Aorta (tissue), 5 donors: ENCODE results near the gene SPDYE2. TPM values are rescaled to one million over a fixed set of nuclear protein-coding genes. Genes with fewer than 3 reads are reported as not detected.
"Not testable (repeated sequence)": the region's sequence is repeated elsewhere in the genome, so short reads cannot be mapped to it uniquely, and the experiment has no call there.

Experiments used
- ATAC-seq: fragments of 200-7000 bp; cut with Tn5 transposase; one replicate; pipeline ENCODE4 v1.9.1; 2022; ENCODE audit warnings: moderate library complexity; ENCODE audit not compliant: low FRiP score
- DNase-seq, 2 donors: peaks; one replicate each; pipeline ENCODE4 v3.0.0-alpha.2; 2020
- H3K27ac ChIP-seq, 2 donors: one replicate each; pipeline ENCODE4 v1.5.1; 2013; ENCODE audit warnings: low read length in 2 of 2, mild to moderate bottlenecking in 2 of 2, moderate library complexity in 2 of 2, control low read depth in 1 of 2, inconsistent platforms in 1 of 2, low read depth in 1 of 2
- H3K27me3 ChIP-seq, 2 donors: one replicate each; pipeline ENCODE4 v1.6.1; 2013; ENCODE audit warnings: control low read depth in 1 of 2, low read length in 1 of 2, mild to moderate bottlenecking in 1 of 2, moderate library complexity in 1 of 2; ENCODE audit not compliant: insufficient read depth in 2 of 2, control insufficient read depth in 1 of 2
- H3K36me3 ChIP-seq, 2 donors: one replicate each; pipeline ENCODE4 v1.6.1; 2013; ENCODE audit warnings: control low read depth in 1 of 2, low read length in 1 of 2, mild to moderate bottlenecking in 1 of 2; ENCODE audit not compliant: insufficient read depth in 2 of 2, control insufficient read depth in 1 of 2
- H3K4me1 ChIP-seq, 2 donors: one replicate each; pipeline ENCODE4 v1.6.1; 2013; ENCODE audit warnings: low read length in 2 of 2, control low read depth in 1 of 2, mild to moderate bottlenecking in 1 of 2, moderate library complexity in 1 of 2; ENCODE audit not compliant: insufficient read depth in 2 of 2, control insufficient read depth in 1 of 2
- H3K4me3 ChIP-seq, 2 donors: one replicate each; pipeline ENCODE4 v1.5.1; 2013; ENCODE audit warnings: low read length in 2 of 2, control low read depth in 1 of 2, mild to moderate bottlenecking in 1 of 2
- H3K9me3 ChIP-seq: one replicate; pipeline ENCODE4 v1.6.1; 2013; ENCODE audit warnings: mild to moderate bottlenecking, low read length; ENCODE audit not compliant: control insufficient read depth
- WGBS, 2 donors: extraction: QIAGEN DNeasy Blood & Tissue Kit; methylation state at CpG; one replicate each; pipeline ENCODE4 v1.1.7; 2013; 5-methylcytosine and 5-hydroxymethylcytosine counted together
- intact Hi-C, 2 donors: fragments of 100-400 bp; cut with DNase I; formaldehyde crosslinking; loops; one replicate each; pipeline versions ENCODE4 v1.14.2 to v1.15.0; 2022
- polyA plus RNA-seq, 2 donors: library from polyadenylated mRNA; stranded (reverse); fragments of 200-250 nt; gene quantifications; one replicate each; pipeline ENCODE4 v1.2.3, GENCODE V29; 2013
- total RNA-seq, 2 donors: library from RNA; stranded (reverse); fragmentation: NEBNext Ultra II Directional; extraction: Animal tissue kit (Norgen Biotek cat#: 25700); gene quantifications; one replicate each; pipeline ENCODE4 v1.2.1, GENCODE V29; 2021
- donor health status: healthy with polysubstance abuse.
- donor health status: Bipolar disorder and iron deficiency.
- donor health status: DM: no; HTN: no; CAD: no.
- donor health status: DM: no; HTN: no; CAD: no.
- donor health status: DM: yes; HTN: yes; CAD: no.

The SPDYE2 gene
- total and polyA plus RNA-seq, 4 donors = not detected

GRCh38 chr7:102531583-102531982 lies 19.4 kb upstream of the SPDYE2 start:
- H3K36me3 ChIP-seq, H3K4me1 ChIP-seq, ATAC-seq, H3K27me3 ChIP-seq, H3K9me3 ChIP-seq, H3K27ac ChIP-seq, intact Hi-C loops, H3K4me3 ChIP-seq: not testable (repeated sequence)
- DNase-seq = peak; percentile 50 to 66
- WGBS, 2 donors = no CpG with 5 or more reads among the region's 7 CpGs

GRCh38 chr7:102532127-102532526 lies 18.9 kb upstream of the SPDYE2 start:
- H3K27ac ChIP-seq, H3K27me3 ChIP-seq, intact Hi-C loops, H3K9me3 ChIP-seq, H3K36me3 ChIP-seq, H3K4me1 ChIP-seq, ATAC-seq, DNase-seq, H3K4me3 ChIP-seq: not testable (repeated sequence)
- 79 to 95% methylated on average over 2 of the region's 2 CpGs for whole genome bisulfite sequencing, 2 donors

- intact Hi-C loops, DNase-seq, H3K9me3 ChIP-seq, H3K27ac ChIP-seq, H3K4me3 ChIP-seq, H3K27me3 ChIP-seq, H3K4me1 ChIP-seq, H3K36me3 ChIP-seq, ATAC-seq: not testable (repeated sequence)
- 61 to 92% methylated on average over 2 to 4 of the region's 8 CpGs for WGBS, 2 donors
Observed at GRCh38 chr7:102535062-102535615, 15.9 kb upstream of the SPDYE2 start.

- 91 to 92% methylated on average over 4 of the region's 6 CpGs for WGBS, 2 donors
- not testable (repeated sequence) for H3K27me3 ChIP-seq
Observed at GRCh38 chr7:102540604-102541003, 10.4 kb upstream of the SPDYE2 start.

GRCh38 chr7:102542083-102542482 lies 8.9 kb upstream of the SPDYE2 start:
- H3K9me3 ChIP-seq, H3K36me3 ChIP-seq, H3K27me3 ChIP-seq, H3K27ac ChIP-seq, H3K4me1 ChIP-seq, H3K4me3 ChIP-seq, intact Hi-C loops: not testable (repeated sequence)
- DNase-seq (peak in 1 of 2 donors; percentile 17), ATAC-seq (peak; percentile 8)
- 94 to 98% methylated on average over 3 to 4 of the region's 8 CpGs for WGBS, 2 donors

More at GRCh38 chr7:102540604-102541003, 10.4 kb upstream of the SPDYE2 start:
- H3K36me3 ChIP-seq, H3K9me3 ChIP-seq, H3K4me1 ChIP-seq, intact Hi-C loops, ATAC-seq, H3K4me3 ChIP-seq, H3K27ac ChIP-seq: not testable (repeated sequence)
- peak; percentile 23 to 27 for DNase-seq

- ATAC-seq, H3K4me3 ChIP-seq, H3K27ac ChIP-seq, H3K27me3 ChIP-seq, H3K9me3 ChIP-seq, intact Hi-C loops, H3K36me3 ChIP-seq, H3K4me1 ChIP-seq: not testable (repeated sequence)
- peak in 1 of 2 donors; percentile 37 for DNase-seq
- 93 to 94% methylated on average over 7 of the region's 11 CpGs for WGBS, 2 donors
Observed at GRCh38 chr7:102542771-102543170, 8.3 kb upstream of the SPDYE2 start.

- DNase-seq, ATAC-seq, H3K27ac ChIP-seq, H3K4me1 ChIP-seq, H3K9me3 ChIP-seq, H3K36me3 ChIP-seq, intact Hi-C loops, H3K4me3 ChIP-seq, H3K27me3 ChIP-seq: not testable (repeated sequence)
- no CpG with 5 or more reads among the region's 8 CpGs for WGBS, 2 donors
Observed at GRCh38 chr7:102543596-102543995, 7.4 kb upstream of the SPDYE2 start, which contains the start of gene UPK3BL2. TSS of gene UPK3BL2 (minus strand) at chr7:102543696. CDS start at chr7:102543636, 60 bp downstream.

GRCh38 chr7:102544372-102544771 lies 6.7 kb upstream of the SPDYE2 start:
- ATAC-seq, H3K4me1 ChIP-seq: not testable (repeated sequence)
- WGBS, 2 donors = no CpG with 5 or more reads among the region's 1 CpG

GRCh38 chr7:102545288-102545687 lies 5.7 kb upstream of the SPDYE2 start:
- H3K36me3 ChIP-seq, DNase-seq, H3K27me3 ChIP-seq, H3K4me3 ChIP-seq, H3K9me3 ChIP-seq, H3K27ac ChIP-seq, ATAC-seq, H3K4me1 ChIP-seq, intact Hi-C loops: not testable (repeated sequence)
- WGBS, 2 donors = 93 to 96% methylated on average over 8 of the region's 12 CpGs

More at GRCh38 chr7:102544372-102544771, 6.7 kb upstream of the SPDYE2 start:
- H3K27ac ChIP-seq, DNase-seq, H3K27me3 ChIP-seq, intact Hi-C loops, H3K9me3 ChIP-seq, H3K36me3 ChIP-seq, H3K4me3 ChIP-seq: not testable (repeated sequence)
